DMS114 treated with DMSO at 0.1 percent for 48 hours (cell line): ENCODE results near the gene CASZ1.
A peak's percentile ranks its signal among the peaks of the same experiment; 100 is the strongest.

Source experiments
- DNase-seq: peaks from one replicate; lab custom pipeline; 2025; ENCODE audit not compliant: unreplicated experiment; lab: John Stamatoyannopoulos, UW

Gene CASZ1

GRCh38 chr1:10659218-10659617 is 137.2 kb downstream of the CASZ1 start:
- no peak for DNase-seq

- DNase-seq, result no peak
These were observed 137.9 kb downstream of the CASZ1 start for GRCh38 chr1:10658396-10659066.

GRCh38 chr1:10657088-10657847 is 139.2 kb downstream of the CASZ1 start:
- DNase-seq, result no peak

- DNase-seq, result no peak
These were observed 140.0 kb downstream of the CASZ1 start for GRCh38 chr1:10656431-10656830.

- DNase-seq, result no peak
These were observed 141.4 kb downstream of the CASZ1 start for GRCh38 chr1:10655002-10655401.

- no peak for DNase-seq
These were observed 142.9 kb downstream of the CASZ1 start for GRCh38 chr1:10653370-10654125.

GRCh38 chr1:10652626-10653025 is 143.8 kb downstream of the CASZ1 start:
- no peak for DNase-seq

DNA sequence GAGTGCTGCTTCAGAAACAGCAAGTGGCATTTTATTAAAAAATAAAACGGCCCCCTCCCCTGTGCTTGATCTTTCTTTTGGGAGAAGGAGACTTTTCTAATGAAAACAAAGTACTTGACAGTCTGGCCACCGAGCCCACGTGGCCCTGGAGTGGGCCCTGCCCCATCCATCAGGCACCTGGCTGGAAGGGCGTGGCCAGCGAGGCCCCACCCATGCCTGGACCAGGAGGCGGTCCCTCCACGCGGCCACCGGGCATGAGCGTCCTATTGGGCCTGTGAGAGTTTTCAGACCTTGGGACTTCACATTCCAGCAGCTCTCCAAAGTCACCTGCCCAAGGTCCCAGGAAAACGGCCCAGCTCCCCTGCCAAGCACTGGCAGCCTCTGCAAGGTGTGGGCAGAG is 144.7 kb downstream of the CASZ1 start:
- DNase-seq, result no peak

DNA sequence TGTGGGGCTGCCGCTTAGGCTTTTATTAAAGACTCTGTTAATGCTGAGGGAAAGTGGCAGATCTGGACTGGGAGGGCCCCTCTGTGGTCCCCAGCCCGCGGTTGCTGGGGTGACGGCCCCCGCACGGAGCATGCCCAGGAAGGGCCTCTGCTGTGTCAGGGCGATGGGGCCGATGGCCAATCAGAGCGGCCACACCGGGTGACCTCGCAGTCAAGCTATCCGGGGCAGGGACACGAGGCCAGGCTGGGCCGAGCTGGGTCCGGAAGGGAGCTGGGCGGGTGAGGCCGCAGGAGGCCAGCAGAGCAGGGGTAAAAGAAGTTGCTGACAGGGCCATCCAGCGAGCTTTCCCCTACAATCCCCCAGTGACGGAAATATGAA is 145.1 kb downstream of the CASZ1 start:
- DNase-seq, result no peak

DNA sequence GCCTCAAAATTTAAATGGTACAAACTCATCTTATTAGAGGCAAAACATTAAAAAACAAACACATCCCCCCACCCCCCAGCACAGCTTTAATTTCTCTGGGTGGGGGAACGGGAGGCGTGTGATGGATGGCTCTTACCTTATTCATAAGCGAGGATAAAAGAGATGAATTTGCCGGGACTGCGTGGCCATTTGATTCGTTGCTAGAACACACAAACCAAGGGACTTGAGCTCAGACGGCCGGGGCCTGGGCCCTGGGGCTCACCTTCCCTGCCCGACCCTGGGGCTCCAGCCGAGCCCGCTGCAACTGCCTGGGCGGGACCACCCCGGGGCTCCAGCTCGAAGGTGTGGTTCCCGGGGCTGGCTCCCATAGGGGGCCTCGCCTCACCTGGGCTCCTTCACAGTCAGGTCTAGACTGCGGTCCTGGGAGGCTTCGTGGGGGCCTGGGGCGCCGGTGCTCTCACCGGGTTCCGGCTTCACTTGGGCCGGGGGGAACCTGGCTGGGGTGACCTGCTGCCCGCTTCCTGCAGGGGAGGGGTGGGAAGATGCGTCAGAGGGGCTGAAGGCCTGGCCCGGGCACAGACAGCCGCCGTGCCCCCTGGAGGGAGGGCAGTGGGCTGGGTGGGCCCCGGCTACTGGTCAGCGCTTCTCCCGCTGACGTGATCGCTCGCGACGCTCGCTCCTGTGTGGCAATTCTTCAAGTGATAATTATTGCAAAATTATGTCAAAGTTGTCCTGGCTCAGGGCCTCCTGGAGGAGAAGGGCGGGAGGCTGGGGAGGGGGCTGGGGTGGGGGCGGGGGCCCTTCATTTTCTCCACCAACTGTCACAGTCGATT is 145.7 kb downstream of the CASZ1 start:
- no peak for DNase-seq

GRCh38 chr1:10649517-10650201 is 146.8 kb downstream of the CASZ1 start:
- no peak for DNase-seq

- no peak for DNase-seq
These were observed 147.5 kb downstream of the CASZ1 start for GRCh38 chr1:10648689-10649516.

GRCh38 chr1:10647414-10648170 is 148.9 kb downstream of the CASZ1 start:
- DNase-seq, result no peak

DNA sequence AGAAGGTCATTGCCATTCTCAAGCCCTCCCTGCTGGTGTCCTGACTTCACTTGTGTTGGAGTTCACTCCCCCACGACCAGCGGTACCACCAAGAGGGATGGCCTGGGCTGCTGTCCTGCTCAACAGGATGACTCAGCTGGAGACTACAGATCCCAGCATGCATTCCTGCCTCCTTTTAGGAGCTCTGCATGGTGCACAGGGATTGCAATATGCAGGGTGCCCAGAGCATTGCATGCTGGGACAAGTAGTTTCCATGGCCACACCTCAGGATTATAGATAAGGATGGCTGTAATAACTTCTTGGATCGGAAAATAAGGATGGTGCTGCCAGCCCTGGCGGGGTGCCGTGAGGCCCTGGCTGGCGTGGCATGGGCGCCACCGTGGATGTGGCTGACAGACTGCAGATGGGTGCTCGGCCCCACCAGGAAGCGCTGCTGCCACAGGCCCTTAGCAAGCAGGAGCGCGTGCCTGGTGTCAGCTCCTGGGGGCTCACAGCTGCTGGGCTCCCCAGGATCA is 150.0 kb downstream of the CASZ1 start:
- DNase-seq, result peak; percentile 10

DNA sequence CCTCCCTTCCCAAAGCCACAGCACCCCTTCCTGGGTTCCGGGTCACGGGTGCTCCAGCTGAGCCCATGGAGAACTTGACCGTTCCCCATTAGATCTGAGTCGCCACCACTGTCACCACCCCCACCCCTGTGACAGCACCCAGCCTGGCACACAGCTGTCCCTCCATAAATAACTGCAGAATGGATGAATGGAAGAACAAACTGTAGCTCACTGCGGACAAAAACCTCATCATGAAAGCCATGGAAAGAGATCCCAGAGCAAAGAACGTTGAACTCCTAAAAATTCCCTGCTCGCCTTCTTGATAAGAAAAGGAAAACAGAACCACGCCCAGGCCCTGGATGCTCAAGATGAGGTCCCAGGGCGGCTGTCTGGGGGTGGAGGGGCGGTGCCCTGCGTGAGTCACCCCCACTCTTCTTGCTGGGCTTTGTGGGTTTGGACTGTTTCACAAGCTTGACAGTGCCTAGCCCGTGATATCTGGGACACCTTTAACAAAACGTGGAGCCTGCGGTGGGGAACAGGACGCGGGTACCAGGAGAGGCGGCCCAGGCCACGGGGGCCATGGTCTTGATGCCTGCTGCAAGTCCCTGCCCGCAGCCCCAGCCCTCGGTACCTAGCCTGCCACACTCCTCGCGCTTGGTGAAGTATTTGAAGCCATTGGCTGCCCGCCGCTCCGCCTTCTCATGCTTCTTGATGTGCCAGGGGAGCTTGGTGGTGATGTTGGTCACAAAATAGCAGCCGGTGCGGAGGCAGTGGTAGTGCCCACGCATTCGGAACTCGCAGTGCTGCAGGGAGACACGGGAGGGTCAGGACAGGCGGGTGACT is 151.9 kb downstream of the CASZ1 start:
- DNase-seq, result no peak

GRCh38 chr1:10643607-10644306 is 152.7 kb downstream of the CASZ1 start:
- no peak for DNase-seq

DNA sequence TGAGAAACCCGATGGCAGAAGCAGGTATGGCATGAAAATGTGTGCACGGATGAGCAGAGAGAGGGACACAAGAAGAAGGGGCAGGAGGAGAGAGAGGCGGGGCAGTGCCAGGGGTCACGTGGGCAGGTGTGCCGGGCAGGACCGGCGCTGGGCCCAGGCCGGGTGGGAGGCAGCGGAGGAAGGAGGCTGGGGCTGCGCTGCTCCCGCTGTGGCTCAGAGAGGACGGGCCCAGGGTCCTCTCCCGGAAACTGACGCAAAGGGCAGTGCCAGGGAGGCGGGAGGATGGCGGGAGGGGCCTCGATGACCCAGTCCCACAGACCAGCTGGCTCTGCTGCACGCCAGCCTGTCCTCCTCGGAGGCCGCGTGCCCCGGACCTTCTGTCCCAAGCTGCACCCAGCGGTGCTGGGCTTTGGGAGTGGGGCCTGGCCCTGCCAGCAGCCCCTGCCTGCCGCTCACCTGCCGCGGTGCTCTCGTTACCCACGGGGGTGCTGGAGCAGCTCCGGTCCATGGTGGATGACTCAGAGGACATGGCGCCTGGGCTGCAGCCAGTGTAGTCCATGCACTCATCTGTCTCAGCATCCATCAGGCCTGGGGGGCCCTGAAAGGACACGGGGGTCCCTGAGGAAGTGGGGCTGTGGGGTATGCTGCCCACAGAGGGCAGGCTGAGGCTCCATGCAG is 153.9 kb downstream of the CASZ1 start:
- no peak for DNase-seq
